Lower leg skin (tissue), 4 donors: Measurements from ENCODE around the gene PDS5A. TPM values are rescaled to one million over a fixed set of nuclear protein-coding genes. Genes with fewer than 3 reads are reported as not detected.
"Not testable (repeated sequence)": the region's sequence is repeated elsewhere in the genome, so short reads cannot be mapped to it uniquely, and the experiment has no call there.

Experiments
- DNase-seq, 2 donors: peaks; one replicate each; pipeline ENCODE4 v3.0.0-alpha.2; 2019; ENCODE audit warnings: low spot score in 2 of 2
- H3K4me3 ChIP-seq: fragments of 200-600 bp; sonication (generic); 2 replicates; pipeline ENCODE4 v1.5.1; 2017; ENCODE audit warnings: mild to moderate bottlenecking, low read depth; ENCODE audit not compliant: poor library complexity, severe bottlenecking
- CTCF ChIP-seq, 3 donors: fragments of 450-650 bp; IDR thresholded peaks; one replicate each; pipeline ENCODE4 v1.5.1; 2016; ENCODE audit warnings: antibody characterized with exemption in 3 of 3, mild to moderate bottlenecking in 3 of 3, moderate library complexity in 2 of 3
- POLR2A ChIP-seq, 2 donors: fragments of 450-650 bp; IDR thresholded peaks; one replicate each; pipeline ENCODE4 v1.6.1; 2016 to 2017; ENCODE audit warnings: antibody characterized with exemption in 2 of 2, mild to moderate bottlenecking in 1 of 2, moderate library complexity in 1 of 2
- WGBS, 2 donors: methylation state at CpG; one replicate each; pipeline ENCODE4 v1.1.5; 2018; 5-methylcytosine and 5-hydroxymethylcytosine counted together
- intact Hi-C: fragments of 100-400 bp; cut with DNase I; formaldehyde crosslinking; loops from one replicate; pipeline ENCODE4 v1.15.0; 2023; ENCODE audit warnings: low total_unique reads
- total RNA-seq, 4 donors: library from RNA; depleted of rRNA; stranded (reverse); fragments of >200 nt; gene quantifications; one replicate each; pipeline ENCODE4 v1.1.0, GENCODE V29; 2016

PDS5A gene
- total RNA-seq, 4 donors from 2014 or later: 45.7 to 57.6 (median 53.5) TPM

- TF ChIP-seq CTCF (IDR thresholded peaks at IDR 0.05) (no peak), POLR2A (IDR thresholded peaks at IDR 0.05) (no peak)
- H3K4me3 ChIP-seq: no peak overlapping the region
- DNase-seq: no peak
- 97 to 100% methylated on average over 2 of the region's 2 CpGs for WGBS, 2 donors
- intact Hi-C loops: no loop called here
Measured at GRCh38 chr4:39922399-39922798, 55.3 kb downstream of the PDS5A start.

DNA sequence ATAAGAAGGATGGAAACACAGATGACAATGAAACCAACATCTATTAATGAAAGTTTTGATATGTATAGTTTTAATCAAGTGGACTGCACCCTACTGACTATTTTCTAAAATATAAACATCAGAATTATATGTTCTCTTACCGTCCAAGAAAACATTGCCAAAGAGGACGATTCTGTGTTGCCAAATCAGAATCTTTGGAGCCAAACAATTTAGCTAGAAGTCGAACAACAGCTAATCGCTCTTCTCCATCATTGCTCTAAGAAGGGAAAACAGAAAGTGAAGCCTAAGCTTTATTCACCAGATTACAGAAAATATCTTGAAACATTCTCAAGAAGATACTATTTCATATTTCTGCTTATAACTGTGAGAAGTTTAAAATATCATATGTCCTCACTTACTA lies 64.2 kb downstream of the PDS5A start:
- TF ChIP-seq CTCF (IDR thresholded peaks at IDR 0.05) (no peak), POLR2A (IDR thresholded peaks at IDR 0.05) (no peak)
- no peak for DNase-seq
- H3K4me3 ChIP-seq: no peak overlapping the region
- WGBS, 2 donors: 78 to 81% methylated on average over 4 of the region's 4 CpGs
- intact Hi-C loops: no loop called here

- TF ChIP-seq CTCF (IDR thresholded peaks at IDR 0.05) (no peak), POLR2A (IDR thresholded peaks at IDR 0.05) (no peak)
- no peak for DNase-seq
- intact Hi-C loops: no loop called here
- no peak overlapping the region for H3K4me3 ChIP-seq
- 83 to 84% methylated on average over 3 of the region's 3 CpGs for WGBS, 2 donors
Measured at GRCh38 chr4:39910064-39910463, 67.6 kb downstream of the PDS5A start.

DNA sequence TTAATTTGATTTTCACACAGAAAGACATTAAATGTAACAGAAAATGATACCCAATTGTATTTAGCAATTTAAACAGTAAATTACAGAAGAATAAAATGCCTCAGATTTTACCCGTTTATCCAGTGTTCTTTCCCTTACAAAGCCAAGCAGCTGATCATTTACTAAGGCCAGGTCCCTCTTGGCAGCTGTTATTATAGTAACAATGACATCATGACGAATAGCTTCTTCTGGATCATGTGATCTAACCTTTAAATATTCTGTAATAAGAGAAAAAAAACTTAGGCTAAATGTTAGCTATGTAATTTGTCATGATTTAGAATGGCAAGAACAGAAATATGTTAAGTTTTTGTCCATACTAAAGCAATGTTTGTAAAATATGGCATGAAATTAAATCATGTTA lies 69.4 kb downstream of the PDS5A start:
- H3K4me3 ChIP-seq: no peak overlapping the region
- TF ChIP-seq POLR2A (IDR thresholded peaks at IDR 0.05): no peak
- TF ChIP-seq CTCF (IDR thresholded peaks at IDR 0.05): no peak
- intact Hi-C loops: no loop called here
- DNase-seq: no peak
- 76 to 79% methylated on average over 2 of the region's 2 CpGs for WGBS, 2 donors

DNA sequence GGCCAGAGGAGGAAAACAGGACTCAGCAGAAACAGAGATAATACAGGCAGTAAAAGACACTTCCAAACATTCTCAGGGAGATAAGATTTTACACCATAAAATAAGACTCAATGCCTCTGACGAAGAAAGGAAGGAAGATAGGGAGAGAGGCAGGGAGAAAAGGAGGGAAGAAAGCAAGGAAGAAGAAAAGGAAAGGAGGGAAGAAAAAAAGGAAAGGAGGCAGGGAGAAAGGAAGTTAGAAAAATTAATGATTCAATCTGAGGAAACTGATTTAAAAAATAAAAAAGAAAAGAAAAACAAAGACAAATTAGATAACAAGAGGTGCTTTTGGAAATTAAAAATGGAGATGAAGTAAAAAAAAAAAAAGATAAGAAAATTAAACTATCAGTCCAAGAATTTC lies 72.1 kb downstream of the PDS5A start:
- intact Hi-C loops: no loop called here
- H3K4me3 ChIP-seq: no peak overlapping the region
- TF ChIP-seq POLR2A (IDR thresholded peaks at IDR 0.05) (no peak), CTCF (IDR thresholded peaks at IDR 0.05) (no peak)
- WGBS, 2 donors: 100% methylated on average over 1 of the region's 1 CpG
- DNase-seq: no peak

DNA sequence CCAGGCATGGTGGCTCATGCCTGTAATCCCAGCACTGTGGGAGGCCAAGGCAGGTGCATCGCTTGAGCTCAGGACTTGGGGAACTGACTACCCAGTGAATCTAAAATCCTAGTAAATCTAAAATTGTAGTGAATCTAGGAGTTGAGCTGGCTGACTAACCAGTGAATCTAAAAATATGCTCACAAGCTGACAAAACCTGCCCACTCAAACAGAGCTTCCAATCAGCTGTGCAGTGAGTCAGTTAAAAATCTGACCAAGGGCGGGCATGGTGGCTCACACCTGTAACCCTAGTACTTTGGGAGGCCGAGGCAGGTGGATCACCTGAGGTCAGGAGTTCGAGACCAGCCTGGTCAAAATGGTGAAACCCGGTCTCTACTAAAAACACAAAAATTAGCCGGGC lies 72.7 kb downstream of the PDS5A start:
- WGBS, 2 donors: 88 to 95% methylated on average over 6 of the region's 6 CpGs
- intact Hi-C loops, DNase-seq, H3K4me3 ChIP-seq: not testable (repeated sequence)
